Smooth muscle cell (in vitro differentiated cells): ENCODE data around the gene SUPV3L1. TPM values are rescaled to one million over a fixed set of nuclear protein-coding genes. Genes with fewer than 3 reads are reported as not detected.

Experiments used
- DNase-seq: peaks from one replicate; lab custom pipeline; 2025; ENCODE audit not compliant: unreplicated experiment; lab: John Stamatoyannopoulos, UW
- H2AFZ ChIP-seq: fragments of 200-600 bp; sonication (generic); 2 replicates; pipeline ENCODE4 v1.6.0; 2016; ENCODE audit warnings: antibody characterized with exemption, low read depth, mild to moderate bottlenecking
- H3F3A ChIP-seq: fragments of 200-600 bp; sonication (generic); 2 replicates; pipeline ENCODE4 v1.6.0; 2017; ENCODE audit warnings: antibody characterized with exemption, low read depth
- H3K27ac ChIP-seq: fragments of 200-600 bp; sonication (generic); 2 replicates; pipeline ENCODE4 v1.5.1; 2016; ENCODE audit warnings: low read depth, mild to moderate bottlenecking
- H3K27me3 ChIP-seq: fragments of 200-600 bp; sonication (generic); 2 replicates; pipeline ENCODE4 v1.6.1; 2016; ENCODE audit warnings: low read depth, mild to moderate bottlenecking
- H3K36me3 ChIP-seq: fragments of 200-600 bp; sonication (generic); 2 replicates; pipeline ENCODE4 v1.5.1; 2016; ENCODE audit warnings: low read depth
- H3K4me1 ChIP-seq: fragments of 200-600 bp; sonication (generic); 2 replicates; pipeline ENCODE4 v1.5.1; 2016; ENCODE audit warnings: low read depth
- H3K4me2 ChIP-seq: fragments of 200-600 bp; sonication (generic); 2 replicates; pipeline ENCODE4 v1.6.0; 2016; ENCODE audit warnings: mild to moderate bottlenecking
- H3K4me3 ChIP-seq: fragments of 200-600 bp; sonication (generic); 2 replicates; pipeline ENCODE4 v1.5.1; 2016; ENCODE audit warnings: mild to moderate bottlenecking
- H3K79me2 ChIP-seq: fragments of 200-600 bp; sonication (generic); 2 replicates; pipeline ENCODE4 v1.6.0; 2016; ENCODE audit warnings: low read depth, mild to moderate bottlenecking
- H3K9ac ChIP-seq: fragments of 200-600 bp; sonication (generic); 2 replicates; pipeline ENCODE4 v1.6.0; 2016; ENCODE audit warnings: low read depth
- H3K9me3 ChIP-seq: fragments of 200-600 bp; sonication (generic); replicated peaks from 2 replicates; pipeline ENCODE4 v1.5.1; 2016; ENCODE audit warnings: low read depth
- H4K20me1 ChIP-seq: fragments of 200-600 bp; sonication (generic); 2 replicates; pipeline ENCODE4 v1.6.0; 2016; ENCODE audit warnings: low read depth
- CTCF ChIP-seq: fragments of 200-600 bp; sonication (generic); IDR thresholded peaks from 2 replicates; pipeline ENCODE4 v1.5.1; 2017; ENCODE audit warnings: borderline replicate concordance, mild to moderate bottlenecking, antibody characterized with exemption; ENCODE audit not compliant: insufficient read depth, poor library complexity, severe bottlenecking
- WGBS: methylation state at CpG from one replicate; pipeline ENCODE4 v1.1.7; 2016; ENCODE audit warnings: low lambda C conversion rate; 5-methylcytosine and 5-hydroxymethylcytosine counted together
- polyA plus RNA-seq: library from polyadenylated mRNA; unstranded; fragments of >200 nt; fragmentation: Nextera tagmentation; extraction: Ambion mirVana; gene quantifications from 2 replicates; pipeline ENCODE4 v1.2.1, GENCODE V29; 2016
- total RNA-seq: library from RNA; depleted of rRNA; stranded (reverse); fragments of >200 nt; gene quantifications from 2 replicates; pipeline ENCODE4 v1.2.3, GENCODE V29; 2014

The SUPV3L1 gene
- total and polyA plus RNA-seq, 2 experiments from 2014 or later = 21.0 to 32.6 TPM

- Histone ChIP-seq H3K4me3 (no peak overlapping the region), H3K27me3 (no peaks in the 10 kb centered on the region), H3K9ac (no peak overlapping the region), H2AFZ (no peak overlapping the region), H3K27ac (no peak overlapping the region), H3K9me3 (no peaks in the 10 kb centered on the region), H3K79me2 (peaks cover 40% of the 10 kb centered on the region), H3K4me1 (no peaks in the 10 kb centered on the region), H3K36me3 (no peaks in the 10 kb centered on the region), H3K4me2 (no peak overlapping the region), H4K20me1 (peaks cover 86% of the 10 kb centered on the region), H3F3A (no peaks in the 10 kb centered on the region)
- no peak for TF ChIP-seq CTCF
- no peak for DNase-seq
- WGBS = 100% methylated on average over 3 of the region's 3 CpGs
These were observed 28.1 kb upstream of the SUPV3L1 start for GRCh38 chr10:69151984-69152383.

- peaks cover 4% of the 10 kb centered on the region for H3K36me3 ChIP-seq
- no peak overlapping the region for H3K4me2 ChIP-seq
- H2AFZ ChIP-seq = no peak overlapping the region
- no peak for TF ChIP-seq CTCF
- no peaks in the 10 kb centered on the region for H3K27me3 ChIP-seq
- H3K4me3 ChIP-seq = no peak overlapping the region
- H4K20me1 ChIP-seq = peaks cover 74% of the 10 kb centered on the region
- DNase-seq = no peak
- H3K79me2 ChIP-seq = peaks cover 27% of the 10 kb centered on the region
- H3K9me3 ChIP-seq = no peaks in the 10 kb centered on the region
- no peak overlapping the region for H3K27ac ChIP-seq
- H3K9ac ChIP-seq = no peak overlapping the region
- 93% methylated on average over 6 of the region's 6 CpGs for WGBS
- no peaks in the 10 kb centered on the region for H3F3A ChIP-seq
- no peaks in the 10 kb centered on the region for H3K4me1 ChIP-seq
These were observed 26.8 kb upstream of the SUPV3L1 start for GRCh38 chr10:69153227-69153626.

GRCh38 chr10:69160809-69161241, 19.2 kb upstream of the SUPV3L1 start:
- no peak overlapping the region for H3K9ac ChIP-seq
- H4K20me1 ChIP-seq = peaks cover 11% of the 10 kb centered on the region
- H3K79me2 ChIP-seq = no peaks in the 10 kb centered on the region
- no peak for DNase-seq
- H3K4me3 ChIP-seq = no peak overlapping the region
- H3K9me3 ChIP-seq = no peaks in the 10 kb centered on the region
- H3K4me2 ChIP-seq = no peak overlapping the region
- no peaks in the 10 kb centered on the region for H3F3A ChIP-seq
- WGBS = 91% methylated on average over 2 of the region's 2 CpGs
- TF ChIP-seq CTCF = no peak
- H3K4me1 ChIP-seq = no peaks in the 10 kb centered on the region
- no peak overlapping the region for H2AFZ ChIP-seq
- no peaks in the 10 kb centered on the region for H3K27me3 ChIP-seq
- H3K36me3 ChIP-seq = peaks cover 9% of the 10 kb centered on the region
- no peak overlapping the region for H3K27ac ChIP-seq

- Histone ChIP-seq H3K36me3 (peaks cover 11% of the 10 kb centered on the region), H3K4me3 (no peak overlapping the region), H3K9me3 (no peaks in the 10 kb centered on the region), H2AFZ (no peak overlapping the region), H3K4me2 (no peak overlapping the region), H3K4me1 (no peaks in the 10 kb centered on the region), H4K20me1 (no peaks in the 10 kb centered on the region), H3K79me2 (no peaks in the 10 kb centered on the region), H3K27me3 (no peaks in the 10 kb centered on the region), H3K27ac (no peak overlapping the region), H3K9ac (no peak overlapping the region), H3F3A (no peaks in the 10 kb centered on the region)
- DNase-seq = no peak
- no peak for TF ChIP-seq CTCF
- WGBS = 96% methylated on average over 4 of the region's 4 CpGs
These were observed 11.5 kb upstream of the SUPV3L1 start for GRCh38 chr10:69168493-69168892.
